Amniotic stem cell (primary cell): ENCODE results near the gene DDX46.
"Not testable (repeated sequence)": the region's sequence is repeated elsewhere in the genome, so short reads cannot be mapped to it uniquely, and the experiment has no call there.

Source experiments
- DNase-seq: peaks from one replicate; lab custom pipeline; 2025; lab: John Stamatoyannopoulos, UW

Gene DDX46

GRCh38 chr5:134845335-134845851, 86.8 kb downstream of the DDX46 start:
- DNase-seq, result no peak

GRCh38 chr5:134845852-134846640, 87.5 kb downstream of the DDX46 start, which contains the start of gene C5orf24:
Gene C5orf24 (plus strand): TSS chr5:134845968. CDS start chr5:134854901, 8,933 bp downstream.
- peak; percentile 88 for DNase-seq

DNA sequence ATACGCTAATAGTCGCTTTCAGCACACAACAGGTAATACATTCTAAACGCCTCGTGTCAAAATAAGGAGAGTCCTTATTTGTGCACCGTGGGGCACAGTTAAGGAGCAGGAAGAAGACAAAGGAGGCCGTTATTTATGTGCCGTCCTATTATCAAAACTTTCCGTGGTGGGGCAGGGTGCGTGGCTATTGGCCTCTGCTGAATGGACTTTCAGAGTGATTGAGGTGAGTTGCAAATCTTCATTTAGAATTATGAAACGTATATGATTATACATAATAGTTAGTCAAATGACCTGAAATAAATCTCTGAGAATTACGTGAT, 88.0 kb downstream of the DDX46 start:
- DNase-seq, result no peak

DNA sequence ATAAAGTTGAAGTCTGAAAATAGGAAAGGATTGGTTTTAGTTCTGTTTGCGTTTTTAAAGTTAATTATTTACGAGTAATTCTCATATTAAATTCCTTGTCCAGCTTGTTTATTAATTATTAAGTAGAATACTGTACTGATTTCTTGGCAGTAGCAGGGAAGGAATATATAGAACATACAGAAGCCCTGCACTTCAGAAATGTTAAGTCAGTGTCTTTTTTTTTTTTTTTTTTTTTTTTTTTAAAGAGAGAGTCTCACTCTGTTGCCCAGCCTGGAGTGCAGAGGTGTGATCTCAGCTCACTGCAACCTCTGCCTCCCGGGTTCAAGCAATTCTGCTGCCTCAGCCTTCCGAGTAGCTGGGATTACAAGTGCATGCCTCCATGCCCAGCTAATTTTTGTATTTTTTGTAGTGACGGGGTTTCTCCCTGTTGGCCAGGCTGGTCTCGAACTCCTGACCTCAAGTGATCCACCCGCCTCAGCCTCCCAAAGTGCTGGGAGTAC, 90.9 kb downstream of the DDX46 start:
- not testable (repeated sequence) for DNase-seq

DNA sequence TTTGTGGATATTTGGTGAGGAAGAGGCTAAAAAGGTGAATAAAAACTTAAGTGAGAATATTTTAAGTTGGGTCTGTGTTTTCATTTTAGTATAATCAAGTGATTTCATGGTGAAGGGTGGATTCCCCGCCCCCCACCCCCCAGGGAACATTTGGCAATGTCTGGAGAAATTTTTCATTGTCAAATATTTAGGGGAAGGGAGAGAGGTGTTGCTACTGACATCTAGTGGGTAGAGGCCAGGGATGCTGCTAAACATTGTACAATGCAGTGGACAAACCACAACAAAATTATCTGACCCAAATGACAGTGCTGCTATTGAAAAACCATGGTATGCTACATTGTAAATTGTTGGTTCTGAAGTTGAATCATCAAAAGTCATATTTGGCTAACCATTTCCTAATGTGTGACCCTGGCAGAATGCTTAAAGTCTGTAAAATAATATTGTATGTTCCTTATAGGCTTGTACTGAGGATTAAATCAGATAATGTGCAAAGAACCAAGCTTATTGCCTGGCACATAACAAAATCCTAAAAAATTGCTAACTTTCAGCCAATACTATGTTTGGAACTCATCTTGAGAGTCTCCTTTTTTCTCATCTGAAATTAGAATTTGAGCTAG, 92.8 kb downstream of the DDX46 start:
- DNase-seq, result no peak

GRCh38 chr5:134856465-134856864, 97.9 kb downstream of the DDX46 start:
- DNase-seq, result not testable (repeated sequence)

GRCh38 chr5:134857401-134857800, 98.8 kb downstream of the DDX46 start:
- DNase-seq, result no peak

- no peak for DNase-seq
Measured at GRCh38 chr5:134864707-134865106, 106.1 kb downstream of the DDX46 start.

DNA sequence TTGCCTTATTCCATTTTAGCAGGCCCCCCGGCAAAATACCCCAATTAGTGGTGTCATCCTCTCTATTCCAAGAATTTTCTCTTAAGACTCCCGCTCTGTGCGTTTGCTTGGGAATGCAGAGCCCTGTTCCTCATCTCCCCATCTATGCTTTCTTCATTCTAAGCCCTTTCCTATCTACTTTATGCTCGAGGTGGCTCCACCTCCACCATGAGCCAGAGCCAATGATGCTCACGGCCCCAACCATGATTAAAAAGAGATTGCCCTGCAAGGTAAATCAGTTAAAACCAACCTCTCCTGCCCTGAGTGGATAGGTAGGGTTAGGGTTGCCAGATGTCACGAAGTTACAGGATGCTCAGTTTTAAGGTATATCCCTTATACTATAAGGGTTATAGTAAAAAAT, 114.9 kb downstream of the DDX46 start:
- no peak for DNase-seq

- DNase-seq, result peak; percentile 65
Measured at GRCh38 chr5:134873987-134874830, 115.6 kb downstream of the DDX46 start, which contains the start of gene TXNDC15. Gene TXNDC15 (plus strand): TSS chr5:134874371. CDS start chr5:134874428, 57 bp downstream.

GRCh38 chr5:134874831-134875655, 116.5 kb downstream of the DDX46 start:
- DNase-seq, result peak; percentile 63

DNA sequence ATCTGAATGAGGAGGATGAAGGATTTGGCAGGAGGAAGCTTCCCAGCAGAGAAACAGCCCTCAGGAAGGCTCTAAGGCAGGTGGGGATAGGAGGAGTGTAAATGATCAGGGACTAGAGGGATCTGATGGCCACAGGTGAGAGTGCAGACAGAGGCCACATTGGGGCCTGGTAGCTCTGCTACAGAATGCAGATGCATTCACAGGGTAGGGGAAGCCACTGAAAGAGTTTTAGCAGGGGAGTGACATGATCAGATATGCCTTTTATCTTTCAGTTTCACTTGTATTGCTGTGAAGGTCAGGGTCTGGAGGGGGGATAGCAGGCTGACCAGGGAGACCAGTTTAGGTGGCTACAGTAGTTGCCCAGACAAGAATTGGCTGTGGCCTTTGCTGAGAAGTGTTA, 118.6 kb downstream of the DDX46 start:
- DNase-seq, result no peak

GRCh38 chr5:134878403-134878802, 119.8 kb downstream of the DDX46 start:
- no peak for DNase-seq

DNA sequence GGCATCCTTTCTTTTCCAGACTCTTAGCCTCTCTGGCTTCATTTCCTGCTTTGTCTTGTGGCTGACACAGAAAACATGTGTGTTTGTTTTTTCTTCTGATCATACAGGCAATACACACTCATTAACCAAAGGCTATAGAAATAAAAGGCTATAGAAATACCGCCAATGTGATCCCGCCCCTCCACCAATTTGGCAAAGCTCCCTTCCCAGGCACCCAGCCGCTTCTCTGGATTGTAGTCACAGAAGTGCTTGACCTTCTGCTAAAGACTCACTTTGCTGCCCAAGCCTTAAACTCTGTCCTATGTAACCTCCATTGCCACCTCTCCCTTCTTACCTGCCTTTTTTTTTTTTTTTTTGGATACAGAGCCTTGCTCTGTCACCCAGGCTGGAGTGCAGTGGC, 120.9 kb downstream of the DDX46 start:
- DNase-seq, result no peak
